SKM-1 treated with dmso at 0.1 percent for 144 hours (cell line): ENCODE measurements around the gene ADGRD1.
"Not testable (repeated sequence)": the region's sequence is repeated elsewhere in the genome, so short reads cannot be mapped to it uniquely, and the experiment has no call there.

Experiments used
- DNase-seq: peaks from one replicate; lab custom pipeline; 2025; ENCODE audit not compliant: unreplicated experiment; lab: John Stamatoyannopoulos, UW

The ADGRD1 gene

GRCh38 chr12:131053567-131053966 lies 99.9 kb downstream of the ADGRD1 start:
- no peak for DNase-seq

- no peak for DNase-seq
Measured at GRCh38 chr12:131054345-131055092, 100.8 kb downstream of the ADGRD1 start.

GRCh38 chr12:131055093-131055465 lies 101.4 kb downstream of the ADGRD1 start:
- DNase-seq, result no peak

- no peak for DNase-seq
Measured at GRCh38 chr12:131055596-131056233, 102.0 kb downstream of the ADGRD1 start.

GRCh38 chr12:131056626-131057025 lies 102.9 kb downstream of the ADGRD1 start:
- DNase-seq, result no peak

- no peak for DNase-seq
Measured at GRCh38 chr12:131057211-131057721, 103.6 kb downstream of the ADGRD1 start.

GRCh38 chr12:131057722-131058515 lies 104.2 kb downstream of the ADGRD1 start:
- DNase-seq, result no peak

GRCh38 chr12:131058700-131059099 lies 105.0 kb downstream of the ADGRD1 start:
- DNase-seq, result no peak

- no peak for DNase-seq
Measured at GRCh38 chr12:131060011-131060703, 106.5 kb downstream of the ADGRD1 start.

GRCh38 chr12:131061041-131061806 lies 107.5 kb downstream of the ADGRD1 start:
- no peak for DNase-seq

GRCh38 chr12:131063413-131063812 lies 109.7 kb downstream of the ADGRD1 start:
- no peak for DNase-seq

GRCh38 chr12:131063960-131064359 lies 110.3 kb downstream of the ADGRD1 start:
- no peak for DNase-seq

GRCh38 chr12:131065279-131065678 lies 111.6 kb downstream of the ADGRD1 start:
- no peak for DNase-seq

GRCh38 chr12:131065801-131066200 lies 112.1 kb downstream of the ADGRD1 start:
- DNase-seq, result no peak

- no peak for DNase-seq
Measured at GRCh38 chr12:131066207-131066885, 112.6 kb downstream of the ADGRD1 start.

- DNase-seq, result no peak
Measured at GRCh38 chr12:131066886-131067490, 113.3 kb downstream of the ADGRD1 start.

GRCh38 chr12:131067981-131068851 lies 114.5 kb downstream of the ADGRD1 start:
- DNase-seq, result no peak

- not testable (repeated sequence) for DNase-seq
Measured at GRCh38 chr12:131068926-131069720, 115.4 kb downstream of the ADGRD1 start.
